Measurements from ENCODE around the gene ATP8B4.
"Not testable (repeated sequence)": the region's sequence is repeated elsewhere in the genome, so short reads cannot be mapped to it uniquely, and the experiment has no call there.

ATP8B4 gene

DNA sequence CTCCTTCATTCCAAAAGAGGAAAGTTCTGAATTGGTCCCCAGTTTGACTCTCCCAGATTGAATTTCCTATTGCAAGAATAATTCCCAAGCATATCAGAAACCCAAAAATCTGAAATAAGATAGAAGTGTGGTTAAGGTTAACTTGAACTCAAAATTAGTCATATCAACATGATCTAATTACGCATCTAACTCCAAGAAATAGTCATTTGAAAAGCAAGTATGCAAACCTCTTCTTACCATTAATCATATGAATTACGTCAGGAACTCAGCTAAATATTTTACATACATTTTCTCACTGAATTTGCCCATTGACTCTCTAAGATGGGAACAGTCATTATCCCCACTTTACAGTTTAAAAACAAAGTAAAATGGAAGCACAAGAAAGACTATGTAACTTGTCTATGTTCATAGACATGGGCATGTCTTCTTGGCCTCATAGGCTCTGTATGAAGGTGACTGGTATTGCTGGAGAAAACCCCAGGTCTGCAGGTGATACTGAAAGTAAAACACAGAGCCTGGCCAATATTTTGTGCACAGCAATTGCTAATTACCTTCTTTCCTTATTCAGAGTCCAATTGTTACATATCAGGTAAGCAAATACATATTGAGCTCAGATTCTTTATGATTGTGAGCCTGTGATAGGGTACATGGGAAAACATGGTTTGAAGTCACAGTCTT is 139.2 kb downstream of the ATP8B4 start:
- no peak overlapping the region for H3K4me3 ChIP-seq
- no peaks in the 10 kb centered on the region for H3K36me3 ChIP-seq (ENCODE audit: insufficient read depth, low read length)
- H3K27ac ChIP-seq = no peak overlapping the region
- H3K9me3 ChIP-seq (ENCODE audit: low read depth, low read length) = no peaks in the 10 kb centered on the region
- no peak for DNase-seq (ENCODE audit: low read depth, low spot score)
- no peak overlapping the region for H3K9ac ChIP-seq (ENCODE audit: insufficient read length)
- TF ChIP-seq POLR2AphosphoS5 (IDR thresholded peaks at IDR 0.05; ENCODE audit: borderline replicate concordance, low read depth, low read length) = no peak
- TF ChIP-seq FOXP2 (optimal IDR thresholded peaks at IDR 0.05; ENCODE audit: control extremely low read depth, extremely low read length, insufficient read depth) = no peak
- TF ChIP-seq EZH2 (IDR thresholded peaks at IDR 0.05) = no peak

DNA sequence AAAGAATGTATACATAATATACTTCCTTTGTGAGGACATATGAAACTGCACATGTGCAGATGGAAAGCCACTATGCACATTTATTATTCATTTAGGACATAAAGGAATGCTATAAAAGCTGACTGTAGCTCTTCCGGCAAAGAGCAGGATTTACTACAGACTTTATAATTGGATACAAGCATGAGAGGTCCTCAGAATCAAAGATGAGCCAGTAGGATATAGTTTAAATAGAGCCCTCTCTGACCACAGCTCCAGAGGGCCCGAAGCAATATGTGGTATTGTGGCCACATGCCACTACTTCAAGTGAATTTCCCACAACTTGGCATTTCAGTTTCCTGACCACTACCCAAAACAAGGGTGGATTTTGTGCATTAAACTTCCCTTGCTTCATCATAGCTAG is 140.9 kb downstream of the ATP8B4 start:
- peak; percentile 47 for DNase-seq (ENCODE audit: low read depth, low spot score)
- Histone ChIP-seq H3K9ac (ENCODE audit: insufficient read length) (no peak overlapping the region), H3K36me3 (ENCODE audit: insufficient read depth, low read length) (no peaks in the 10 kb centered on the region), H3K9me3 (ENCODE audit: low read depth, low read length) (no peaks in the 10 kb centered on the region), H3K4me3 (peak overlapping the region; percentile 30; the same call in 1 of the 2 replicates), H3K27ac (no peak overlapping the region; the same call in 1 of the 2 replicates)
- TF ChIP-seq FOXP2 (optimal IDR thresholded peaks at IDR 0.05; ENCODE audit: control extremely low read depth, extremely low read length, insufficient read depth) = no peak
- TF ChIP-seq POLR2AphosphoS5 (IDR thresholded peaks at IDR 0.05; ENCODE audit: borderline replicate concordance, low read depth, low read length) = no peak
- no peak for TF ChIP-seq EZH2 (IDR thresholded peaks at IDR 0.05)

DNA sequence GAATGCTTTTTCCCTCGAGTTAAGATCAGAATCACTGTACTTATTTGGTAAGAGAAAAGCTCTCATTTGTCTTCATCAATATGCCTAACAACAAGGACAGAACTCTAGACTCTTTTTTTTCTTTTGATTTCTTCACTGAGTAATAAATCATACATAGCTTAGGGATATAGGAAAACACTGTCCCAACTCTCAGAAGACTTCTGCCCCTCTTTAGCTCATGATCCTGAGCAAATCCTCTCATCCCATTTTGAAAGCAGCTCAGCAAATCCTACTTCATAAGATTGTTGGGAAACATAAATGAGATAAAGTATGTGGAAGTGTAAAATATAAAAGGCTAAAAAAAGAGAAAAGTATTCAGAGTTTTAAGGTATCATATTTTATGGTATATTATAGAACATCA is 141.7 kb downstream of the ATP8B4 start:
- H3K9ac ChIP-seq (ENCODE audit: insufficient read length) = no peak overlapping the region
- no peak for DNase-seq (ENCODE audit: low read depth, low spot score)
- TF ChIP-seq FOXP2 (optimal IDR thresholded peaks at IDR 0.05; ENCODE audit: control extremely low read depth, extremely low read length, insufficient read depth) = no peak
- TF ChIP-seq EZH2 (IDR thresholded peaks at IDR 0.05) = no peak
- no peak for TF ChIP-seq POLR2AphosphoS5 (IDR thresholded peaks at IDR 0.05; ENCODE audit: borderline replicate concordance, low read depth, low read length)
- H3K4me3 ChIP-seq = no peak overlapping the region
- no peaks in the 10 kb centered on the region for H3K9me3 ChIP-seq (ENCODE audit: low read depth, low read length)
- H3K36me3 ChIP-seq (ENCODE audit: insufficient read depth, low read length) = no peaks in the 10 kb centered on the region
- H3K27ac ChIP-seq = no peak overlapping the region

DNA sequence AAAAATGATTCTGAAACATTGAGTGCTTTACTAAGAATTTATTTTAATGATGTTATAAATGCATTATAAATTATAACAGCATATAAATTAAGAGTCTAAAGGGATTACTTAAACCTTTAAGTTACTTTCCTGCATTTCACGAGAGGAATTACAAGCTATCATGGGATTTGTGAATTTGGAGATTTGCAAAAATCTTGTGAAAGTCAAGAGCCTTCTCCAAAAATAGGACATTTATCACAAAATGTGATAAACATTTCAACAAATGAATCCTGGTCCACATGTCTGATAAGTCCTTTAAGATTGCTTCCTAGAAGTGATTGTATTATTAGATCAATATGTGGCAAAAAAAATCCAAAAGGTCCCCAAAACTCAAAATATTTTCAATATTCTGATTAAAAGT is 154.5 kb downstream of the ATP8B4 start:
- Histone ChIP-seq H3K9ac (ENCODE audit: insufficient read length) (no peak overlapping the region), H3K9me3 (ENCODE audit: low read depth, low read length) (no peaks in the 10 kb centered on the region), H3K4me3 (no peak overlapping the region), H3K27ac (no peak overlapping the region), H3K36me3 (ENCODE audit: insufficient read depth, low read length) (no peaks in the 10 kb centered on the region)
- DNase-seq (ENCODE audit: low read depth, low spot score) = no peak
- TF ChIP-seq FOXP2 (optimal IDR thresholded peaks at IDR 0.05; ENCODE audit: control extremely low read depth, extremely low read length, insufficient read depth) (no peak), POLR2AphosphoS5 (IDR thresholded peaks at IDR 0.05; ENCODE audit: borderline replicate concordance, low read depth, low read length) (no peak), EZH2 (IDR thresholded peaks at IDR 0.05) (no peak)

DNA sequence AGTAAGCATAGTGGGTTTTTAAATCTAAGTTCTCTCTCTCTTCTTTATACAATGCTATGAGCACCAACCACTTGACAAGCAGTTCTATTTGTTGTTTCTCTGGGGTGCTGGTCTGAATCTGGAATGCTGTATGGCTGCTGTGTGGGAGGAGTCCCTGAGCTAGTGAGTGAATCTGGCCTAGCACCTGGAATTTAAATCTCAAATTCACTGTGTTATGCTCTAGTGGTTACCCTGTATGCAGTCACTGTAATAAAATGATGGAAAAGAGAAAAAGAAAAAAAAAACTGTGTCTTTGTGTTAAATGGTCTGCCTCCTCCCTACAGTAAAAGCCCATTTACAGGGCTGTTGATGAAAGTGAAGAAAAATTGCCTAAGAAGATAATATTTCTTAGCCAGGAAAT is 155.0 kb downstream of the ATP8B4 start:
- Histone ChIP-seq H3K36me3 (ENCODE audit: insufficient read depth, low read length) (no peaks in the 10 kb centered on the region), H3K9ac (ENCODE audit: insufficient read length) (no peak overlapping the region), H3K4me3 (no peak overlapping the region), H3K9me3 (ENCODE audit: low read depth, low read length) (no peaks in the 10 kb centered on the region), H3K27ac (no peak overlapping the region)
- DNase-seq (ENCODE audit: low read depth, low spot score) = no peak
- TF ChIP-seq POLR2AphosphoS5 (IDR thresholded peaks at IDR 0.05; ENCODE audit: borderline replicate concordance, low read depth, low read length) = no peak
- no peak for TF ChIP-seq EZH2 (IDR thresholded peaks at IDR 0.05)
- TF ChIP-seq FOXP2 (optimal IDR thresholded peaks at IDR 0.05; ENCODE audit: control extremely low read depth, extremely low read length, insufficient read depth) = no peak

DNA sequence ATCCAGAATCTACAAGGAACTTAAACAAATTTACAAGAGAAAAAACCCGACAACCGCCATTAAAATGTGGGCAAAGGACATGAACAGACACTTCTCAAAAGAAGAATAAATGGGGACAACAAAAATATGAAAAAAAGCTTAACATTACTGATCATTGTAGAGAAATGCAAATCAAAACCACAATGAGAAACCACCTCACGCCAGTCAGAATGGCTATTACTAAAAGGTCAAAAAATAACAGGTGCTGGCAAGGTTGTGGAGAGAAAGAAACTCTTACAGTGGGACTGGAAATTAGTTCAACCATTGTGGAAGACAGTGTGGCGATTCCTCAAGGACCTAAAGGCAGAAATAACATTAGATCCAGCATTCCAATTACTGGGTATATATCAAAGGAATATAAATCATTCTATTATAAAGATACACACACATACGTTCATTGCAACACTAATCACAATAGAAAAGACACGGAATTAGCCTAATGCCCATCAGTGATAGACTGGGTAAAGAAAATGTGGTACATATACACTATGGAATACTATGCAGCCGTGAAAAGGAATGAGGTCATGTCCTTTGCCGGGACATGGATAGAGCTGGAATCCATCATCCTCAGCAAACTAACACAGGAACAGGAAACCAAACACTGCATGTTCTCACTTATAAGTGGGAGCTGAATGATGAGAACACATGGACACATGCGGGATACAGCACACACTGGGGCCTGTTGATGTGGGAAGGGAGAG is 155.8 kb downstream of the ATP8B4 start:
- DNase-seq (ENCODE audit: low read depth, low spot score); H3K9ac ChIP-seq (ENCODE audit: insufficient read length); H3K4me3 ChIP-seq; H3K27ac ChIP-seq; H3K9me3 ChIP-seq (ENCODE audit: low read depth, low read length); H3K36me3 ChIP-seq (ENCODE audit: insufficient read depth, low read length): not testable (repeated sequence)

DNA sequence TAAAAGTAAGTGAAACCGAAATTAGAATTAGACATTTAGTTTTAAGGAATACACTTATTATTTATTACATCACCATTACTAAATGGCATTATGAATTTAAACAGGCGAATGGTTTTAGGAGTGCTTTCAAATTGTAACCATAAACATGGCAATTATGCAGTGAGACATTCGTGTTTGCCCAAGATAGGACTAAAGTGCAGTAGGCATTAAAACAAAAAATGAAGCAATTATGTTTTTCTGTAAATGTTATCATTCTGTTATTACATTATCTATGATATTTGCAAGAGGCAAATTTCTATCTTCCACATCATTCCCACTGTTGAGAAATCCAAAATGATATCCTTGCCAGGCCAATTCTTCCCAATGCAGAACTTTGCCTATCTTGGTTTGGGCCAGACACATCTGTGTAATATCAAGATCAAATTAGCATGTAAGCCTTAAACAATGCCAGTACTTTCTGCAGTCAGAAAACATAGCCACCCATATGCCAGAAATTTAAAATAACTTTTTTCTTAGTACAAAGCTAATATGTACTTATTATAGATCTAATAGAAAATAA is 156.9 kb downstream of the ATP8B4 start:
- Histone ChIP-seq H3K36me3 (ENCODE audit: insufficient read depth, low read length) (no peaks in the 10 kb centered on the region), H3K9ac (ENCODE audit: insufficient read length) (no peak overlapping the region), H3K27ac (no peak overlapping the region), H3K4me3 (no peak overlapping the region), H3K9me3 (ENCODE audit: low read depth, low read length) (no peaks in the 10 kb centered on the region)
- TF ChIP-seq EZH2 (IDR thresholded peaks at IDR 0.05) (no peak), POLR2AphosphoS5 (IDR thresholded peaks at IDR 0.05; ENCODE audit: borderline replicate concordance, low read depth, low read length) (no peak), FOXP2 (optimal IDR thresholded peaks at IDR 0.05; ENCODE audit: control extremely low read depth, extremely low read length, insufficient read depth) (no peak)
- no peak for DNase-seq (ENCODE audit: low read depth, low spot score)

DNA sequence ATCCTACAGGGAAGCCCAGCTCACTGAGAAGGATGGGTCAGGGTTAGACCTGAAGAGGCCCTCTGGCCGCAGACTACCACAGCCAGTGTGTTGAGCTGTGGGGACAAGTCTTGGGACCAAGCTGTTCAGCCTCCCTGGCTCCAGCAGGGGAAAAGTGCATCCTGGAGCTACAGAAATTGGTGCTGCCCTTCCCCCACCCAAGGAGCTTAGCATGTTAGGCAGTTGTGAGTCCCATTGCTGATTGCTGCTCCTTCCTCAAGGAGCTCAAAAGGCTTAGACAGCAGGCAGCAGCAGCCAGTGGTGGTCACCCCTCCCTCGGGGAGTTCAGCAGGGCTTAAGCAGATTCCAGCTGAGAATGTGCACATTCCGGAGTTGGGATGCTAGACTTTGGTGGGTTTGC is 165.6 kb downstream of the ATP8B4 start:
- H3K27ac ChIP-seq = no peak overlapping the region
- no peak for TF ChIP-seq POLR2AphosphoS5 (IDR thresholded peaks at IDR 0.05; ENCODE audit: borderline replicate concordance, low read depth, low read length)
- TF ChIP-seq EZH2 (IDR thresholded peaks at IDR 0.05) = no peak
- no peak for TF ChIP-seq FOXP2 (optimal IDR thresholded peaks at IDR 0.05; ENCODE audit: control extremely low read depth, extremely low read length, insufficient read depth)
- no peaks in the 10 kb centered on the region for H3K9me3 ChIP-seq (ENCODE audit: low read depth, low read length)
- H3K36me3 ChIP-seq (ENCODE audit: insufficient read depth, low read length) = no peaks in the 10 kb centered on the region
- DNase-seq (ENCODE audit: low read depth, low spot score) = no peak
- no peak overlapping the region for H3K9ac ChIP-seq (ENCODE audit: insufficient read length)
- H3K4me3 ChIP-seq = no peak overlapping the region
